Measurements from ENCODE around the gene FCF1. TPM values are rescaled to one million over a fixed set of nuclear protein-coding genes. Genes with fewer than 3 reads are reported as not detected.

Gene FCF1
- polyA plus RNA-seq, 1 of the 3 experiments (the other 2 are of a cell fraction): 42.6 TPM

GRCh38 chr14:74733221-74733620 lies 20.3 kb downstream of the FCF1 start:
- TF ChIP-seq JUND (IDR thresholded peaks at IDR 0.05) (no peak), REST (IDR thresholded peaks at IDR 0.05; ENCODE audit: low read depth, low read length) (no peak), MAX (IDR thresholded peaks at IDR 0.05; ENCODE audit: low read depth) (no peak), RAD21 (IDR thresholded peaks at IDR 0.05; ENCODE audit: low read length) (no peak), FOXM1 (IDR thresholded peaks at IDR 0.05; ENCODE audit: low read depth) (no peak), USF2 (IDR thresholded peaks at IDR 0.05; ENCODE audit: borderline replicate concordance, low read depth, low read length) (no peak), CHD2 (IDR thresholded peaks at IDR 0.05; ENCODE audit: low read length, partially characterized antibody) (no peak), POLR2AphosphoS5 (IDR thresholded peaks at IDR 0.05; ENCODE audit: low read depth, low read length) (no peak), GABPA (IDR thresholded peaks at IDR 0.05; ENCODE audit: low read depth) (no peak), RXRA (IDR thresholded peaks at IDR 0.05; ENCODE audit: borderline replicate concordance, low read depth) (no peak), FOXJ3 (CRISPR knock-in tag; IDR thresholded peaks at IDR 0.05) (no peak), TAF1 (IDR thresholded peaks at IDR 0.05; ENCODE audit: borderline replicate concordance, low read depth, low read length) (no peak), PBX3 (IDR thresholded peaks at IDR 0.05) (no peak)
- no peak for DNase-seq
- Histone ChIP-seq H3K4me2 (no peak overlapping the region), H3K4me3 (ENCODE audit: low read depth in 2 of 2, low read length in 1 of 2) (no peak overlapping the region), H4K20me1 (ENCODE audit: insufficient read depth) (no peaks in the 10 kb centered on the region), H3K36me3 (replicated peaks in 1 of 2; ENCODE audit: control insufficient read depth in 1 of 2, insufficient read depth in 2 of 2, low read length in 1 of 2) (peaks cover 44 to 53% of the 10 kb centered on the region in 2 experiments), H2AFZ (ENCODE audit: low read depth) (no peak overlapping the region), H3F3A (replicated peaks; ENCODE audit: insufficient read depth) (peaks cover 7% of the 10 kb centered on the region), H3K27ac (ENCODE audit: low read depth in 2 of 2, low read length in 1 of 2) (no peak overlapping the region), H3K27me3 (ENCODE audit: insufficient read depth) (no peaks in the 10 kb centered on the region), H3K4me1 (ENCODE audit: control insufficient read depth in 1 of 2, insufficient read depth in 2 of 2, low read depth in 1 of 2, low read length in 1 of 2) (no peaks in the 10 kb centered on the region), H3K79me2 (ENCODE audit: insufficient read depth) (peaks cover 14% of the 10 kb centered on the region; the same call in 1 of the 2 replicates), H3K9me3 (no peaks in the 10 kb centered on the region), H3K9me2 (no peaks in the 10 kb centered on the region), H3K9ac (no peak overlapping the region)
- POLR2A ChIA-PET: no interaction called here
- WGBS (ENCODE audit: low lambda C conversion rate): 92% methylated on average over 3 of the region's 3 CpGs
- CTCF ChIA-PET: no interaction called here

Measured in SK-N-SH (cell line).